ENCODE measurements around the gene KCNJ3. TPM values are rescaled to one million over a fixed set of nuclear protein-coding genes. Genes with fewer than 3 reads are reported as not detected.

The KCNJ3 gene
- total RNA-seq, 1 experiment from 2014 or later = 0.11 TPM

DNA sequence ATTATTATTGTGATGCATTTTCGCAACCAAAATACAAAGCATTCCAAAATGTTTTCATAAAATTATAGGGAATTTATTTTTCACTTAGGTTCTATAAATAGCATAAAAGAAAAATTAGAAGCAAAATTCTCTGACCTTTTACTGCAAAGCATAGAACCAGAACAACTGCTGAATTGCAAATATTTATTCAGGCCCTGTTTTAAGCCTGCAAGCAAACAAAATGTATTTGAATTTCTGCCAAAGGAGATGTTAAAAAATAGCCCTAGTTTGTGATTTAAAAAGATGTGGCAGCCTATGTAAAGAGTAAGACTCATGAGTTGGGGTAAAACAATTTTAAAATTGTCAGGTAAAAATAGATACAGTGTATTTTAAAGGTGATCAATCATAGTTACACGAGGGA is 138.1 kb downstream of the KCNJ3 start:
- H3K18ac ChIP-seq (ENCODE audit: insufficient read length, low read depth, low read length) = no peak overlapping the region
- H2BK120ac ChIP-seq (ENCODE audit: low read depth, low read length, poor library complexity, severe bottlenecking) = no peak overlapping the region
- no peak overlapping the region for H3K4ac ChIP-seq (ENCODE audit: low read depth, low read length)
- no peak overlapping the region for H3K27ac ChIP-seq (ENCODE audit: insufficient read length, low read depth, low read length)
- Mint-ChIP-seq H3K9me3 (peaks cover 0 to 2% of the 10 kb centered on the region in 2 experiments; a peak in 1 of 5 replicates), H3K4me1 (no peaks in the 10 kb centered on the region), H3K36me3 (ENCODE audit: insufficient read depth in 1 of 3, low read depth in 3 of 3) (peaks cover 0 to 6% (median 0%) of the 10 kb centered on the region in 3 experiments; a peak in 2 of 7 replicates), H3K27ac (no peak overlapping the region), H3K4me3 (no peak overlapping the region), H3K27me3 (ENCODE audit: low read depth) (no peaks in the 10 kb centered on the region; the same call in 1 of the 2 replicates)
- WGBS (ENCODE audit: extremely low coverage, insufficient read length, low lambda C conversion rate) = no CpG with 5 or more reads among the region's 2 CpGs
- no peak overlapping the region for H2BK12ac ChIP-seq (ENCODE audit: insufficient read length, low read depth, low read length)
- no peak overlapping the region for H3K14ac ChIP-seq (ENCODE audit: insufficient read depth, low read length)
- H3K79me1 ChIP-seq (ENCODE audit: insufficient read depth, low read depth, low read length, poor library complexity, severe bottlenecking) = no peaks in the 10 kb centered on the region
- no peaks in the 10 kb centered on the region for H4K20me1 ChIP-seq (ENCODE audit: control insufficient read depth, insufficient read depth, insufficient read length)
- no peaks in the 10 kb centered on the region for H3K9me3 ChIP-seq (ENCODE audit: control insufficient read depth, low read depth, low read length)
- H3K23me2 ChIP-seq (ENCODE audit: insufficient read length, low read depth, low read length, poor library complexity, severe bottlenecking) = no peaks in the 10 kb centered on the region
- H4K8ac ChIP-seq (replicated peaks; ENCODE audit: insufficient read length, low read depth, low read length) = no peak overlapping the region
- no peak overlapping the region for H3T11ph ChIP-seq (ENCODE audit: low read length)
- no peak overlapping the region for H3K9ac ChIP-seq (ENCODE audit: extremely low read depth, insufficient read length, low read length)
- DNase-seq = no peak
- no peak overlapping the region for H3K4me2 ChIP-seq (ENCODE audit: insufficient read depth, insufficient read length, low read length)
- no peaks in the 10 kb centered on the region for H3K4me1 ChIP-seq (ENCODE audit: insufficient read depth, low read length)
- H2AK5ac ChIP-seq (ENCODE audit: insufficient read length, low read length) = no peak overlapping the region
- no peaks in the 10 kb centered on the region for H3K79me2 ChIP-seq (ENCODE audit: insufficient read depth, low read length)
- no peak overlapping the region for H2BK5ac ChIP-seq (ENCODE audit: insufficient read length, low read length)
- H2BK20ac ChIP-seq (ENCODE audit: low read depth, low read length, poor library complexity, severe bottlenecking) = no peak overlapping the region
- no peak overlapping the region for H3K56ac ChIP-seq (ENCODE audit: insufficient read length, low read depth, low read length)
- H2AFZ ChIP-seq (ENCODE audit: low read length) = no peak overlapping the region
- H4K91ac ChIP-seq (ENCODE audit: insufficient read length, low read depth, low read length) = no peak overlapping the region
- H3K23ac ChIP-seq (ENCODE audit: insufficient read length, low read depth, low read length) = no peak overlapping the region
- TF ChIP-seq CTCF (conservative IDR thresholded peaks at IDR 0.05) = no peak
- H2BK15ac ChIP-seq (ENCODE audit: low read depth, low read length) = no peak overlapping the region
- H3K27me3 ChIP-seq (ENCODE audit: insufficient read depth, low read length) = no peaks in the 10 kb centered on the region
- H4K5ac ChIP-seq (ENCODE audit: insufficient read length, low read depth, low read length) = no peak overlapping the region
